A549 (cell line): ENCODE measurements around the gene HDAC10. TPM values are rescaled to one million over a fixed set of nuclear protein-coding genes. Genes with fewer than 3 reads are reported as not detected.

Experiments
- ATAC-seq, 2 experiments: fragments of 200-7000 bp in 1 of 2; fragments of >200 bp in 1 of 2; cut with Nextera tagmentation in 1 of 2; cut with Tn5 transposase in 1 of 2; 3 replicates each; pipeline versions ENCODE4 v1.8.0 to v1.9.1; 2018 to 2020; ENCODE audit warnings: mild to moderate bottlenecking in 1 of 2, moderate library complexity in 1 of 2
- CTCF ChIA-PET: fragments of 300-600 bp; sonication (Branson Sonifier 250); formaldehyde crosslinking; extraction: SDS; loops from one replicate; lab custom pipeline; 2021; ENCODE audit warnings: antibody characterized with exemption, inconsistent platforms; lab: Yijun Ruan, JAX
- POLR2A ChIA-PET: fragments of 350-600 bp; formaldehyde crosslinking; extraction: SDS; loops from one replicate; lab custom pipeline; 2021; ENCODE audit warnings: antibody characterized with exemption, inconsistent platforms; lab: Yijun Ruan, JAX
- DNase-seq, 2 experiments: peaks; one replicate each; pipeline versions ENCODE4 v3.0.0 to v3.0.0-alpha.2; 2011 to 2016; ENCODE audit warnings: low read depth in 1 of 2, low spot score in 1 of 2
- FAIRE-seq: peaks from 2 replicates; lab custom pipeline; 2011; peaks lifted over from hg19 to GRCh38; lab: Jason Lieb, UNC
- H3K27ac ChIP-seq, 2 experiments: fragments of >200 bp; sonication (Bioruptor Twin); formaldehyde crosslinking; 3 replicates each; pipeline ENCODE4 v1.5.1; 2016 to 2017
- H3K4me1 ChIP-seq: fragments of >200 bp; sonication (Bioruptor Twin); formaldehyde crosslinking; 3 replicates; pipeline ENCODE4 v1.6.1; 2016
- H3K4me2 ChIP-seq: fragments of >200 bp; sonication (Bioruptor Twin); formaldehyde crosslinking; 3 replicates; pipeline ENCODE4 v1.6.1; 2016
- H3K4me3 ChIP-seq: fragments of >200 bp; sonication (Bioruptor Twin); formaldehyde crosslinking; 3 replicates; pipeline ENCODE4 v1.5.1; 2016
- H3K9me3 ChIP-seq: fragments of >200 bp; sonication (Bioruptor Twin); formaldehyde crosslinking; 3 replicates; pipeline ENCODE4 v1.6.1; 2016
- BCL3 ChIP-seq: fragments of >200 bp; sonication (Bioruptor Twin); formaldehyde crosslinking; IDR thresholded peaks from 3 replicates; pipeline ENCODE4 v1.6.1; 2016
- BHLHE40 ChIP-seq: IDR thresholded peaks from 2 replicates; pipeline ENCODE4 v1.6.1; 2012; ENCODE audit warnings: low read depth, low read length, inconsistent platforms
- CEBPB ChIP-seq, 2 experiments: fragments of >200 bp in 1 of 2; sonication (Bioruptor Twin) in 1 of 2; formaldehyde crosslinking in 1 of 2; IDR thresholded peaks; 2 replicates each; pipeline ENCODE4 v1.6.1; 2012 to 2016
- CHD2 ChIP-seq: fragments of 150-350 bp; IDR thresholded peaks from 2 replicates; pipeline ENCODE4 v1.6.1; 2014; ENCODE audit warnings: low read length; ENCODE audit not compliant: partially characterized antibody
- E2F6 ChIP-seq: IDR thresholded peaks from 2 replicates; pipeline ENCODE4 v1.6.1; 2012; ENCODE audit warnings: low read depth, borderline replicate concordance
- EHMT2 ChIP-seq: fragments of 200-600 bp; sonication (generic); IDR thresholded peaks from 2 replicates; pipeline ENCODE4 v1.6.1; 2016; ENCODE audit warnings: antibody characterized with exemption, low read depth, mild to moderate bottlenecking, moderate library complexity
- ELK1 ChIP-seq: fragments of 150-350 bp; IDR thresholded peaks from 2 replicates; pipeline ENCODE4 v1.6.1; 2014; ENCODE audit warnings: low read depth, mild to moderate bottlenecking, low read length
- FOSL2 ChIP-seq, 2 experiments: fragments of 450-650 bp in 1 of 2; fragments of >200 bp in 1 of 2; sonication (Bioruptor Twin) in 1 of 2; formaldehyde crosslinking; IDR thresholded peaks; 2 replicates each; pipeline versions ENCODE4 v1.5.0 to v1.6.1; 2016 to 2020; ENCODE audit warnings: mild to moderate bottlenecking in 1 of 2, moderate library complexity in 1 of 2
- GATA3 ChIP-seq: IDR thresholded peaks from 2 replicates; pipeline ENCODE4 v1.6.1; 2012; ENCODE audit warnings: borderline replicate concordance
- HMGXB4 ChIP-seq: fragments of 250-450 bp; sonication (Bioruptor Pico); IDR thresholded peaks from 2 replicates; pipeline ENCODE4 v1.5.0; 2021; ENCODE audit warnings: mild to moderate bottlenecking, moderate library complexity, borderline replicate concordance
- HOXB5 ChIP-seq: fragments of 250-450 bp; sonication (Bioruptor Pico); IDR thresholded peaks from 2 replicates; pipeline ENCODE4 v1.5.0; 2020; ENCODE audit warnings: mild to moderate bottlenecking, moderate library complexity
- MYC ChIP-seq: IDR thresholded peaks from 2 replicates; pipeline ENCODE4 v1.6.1; 2012; ENCODE audit warnings: mild to moderate bottlenecking, inconsistent platforms, low read length, improper control_type of control experiment, borderline replicate concordance
- NFE2L2 ChIP-seq: fragments of 150-350 bp; conservative IDR thresholded peaks from 2 replicates; pipeline ENCODE4 v1.6.1; 2014; ENCODE audit warnings: low read length
- POLR2AphosphoS2 ChIP-seq: conservative IDR thresholded peaks from 2 replicates; pipeline ENCODE4 v1.6.1; 2012; ENCODE audit warnings: low read length, improper control_type of control experiment, inconsistent platforms
- RAD21 ChIP-seq, 2 experiments: fragments of >200 bp in 1 of 2; sonication (Bioruptor Twin) in 1 of 2; formaldehyde crosslinking in 1 of 2; IDR thresholded peaks in 1 of 2; conservative IDR thresholded peaks in 1 of 2; 2 replicates in 1 of 2; 3 replicates in 1 of 2; pipeline ENCODE4 v1.6.1; 2012 to 2018; ENCODE audit warnings: inconsistent platforms in 1 of 2
- RARB ChIP-seq: fragments of 250-450 bp; sonication (Bioruptor Pico); IDR thresholded peaks from 2 replicates; pipeline ENCODE4 v1.8.0; 2021; ENCODE audit warnings: mild to moderate bottlenecking, moderate library complexity
- RCOR1 ChIP-seq: fragments of 150-350 bp; IDR thresholded peaks from 2 replicates; pipeline ENCODE4 v1.6.1; 2014; ENCODE audit warnings: antibody characterized with exemption, low read length, low read depth
- SREBF2 ChIP-seq: fragments of 450-650 bp; IDR thresholded peaks from 2 replicates; pipeline ENCODE4 v1.6.1; 2014; ENCODE audit warnings: mild to moderate bottlenecking, moderate library complexity
- TFCP2L1 ChIP-seq: fragments of 250-450 bp; sonication (Bioruptor Pico); IDR thresholded peaks from 2 replicates; pipeline ENCODE4 v1.5.0; 2021; ENCODE audit warnings: mild to moderate bottlenecking
- TP53 ChIP-seq: fragments of 250-450 bp; sonication (Bioruptor Pico); IDR thresholded peaks from 2 replicates; pipeline ENCODE4 v1.5.0; 2021; ENCODE audit warnings: mild to moderate bottlenecking, moderate library complexity
- ZC3H11A ChIP-seq: fragments of 450-650 bp; IDR thresholded peaks from 2 replicates; pipeline ENCODE4 v1.6.1; 2014; ENCODE audit warnings: antibody characterized with exemption, mild to moderate bottlenecking
- ZFP36 ChIP-seq: fragments of 450-650 bp; IDR thresholded peaks from 2 replicates; pipeline ENCODE4 v1.6.1; 2014; ENCODE audit warnings: borderline replicate concordance; ENCODE audit not compliant: partially characterized antibody
- ZNF302 ChIP-seq: fragments of 250-450 bp; sonication (Bioruptor Pico); IDR thresholded peaks from 2 replicates; pipeline ENCODE4 v1.9.0; 2021; ENCODE audit warnings: inconsistent platforms, mild to moderate bottlenecking, moderate library complexity
- ZSCAN20 ChIP-seq: fragments of 250-450 bp; sonication (Bioruptor Pico); IDR thresholded peaks from 2 replicates; pipeline ENCODE4 v1.8.0; 2022; ENCODE audit warnings: mild to moderate bottlenecking, moderate library complexity
- WGBS: methylation state at CpG from one replicate; pipeline ENCODE4 v1.1.6; 2017; ENCODE audit errors: missing lambda C conversion rate; 5-methylcytosine and 5-hydroxymethylcytosine counted together
- polyA plus RNA-seq, 4 experiments: library from polyadenylated mRNA; depleted of rRNA in 3 of 4; stranded (reverse); fragments of >200 nt; fragmentation: RNase III in 1 of 4; extraction: RNeasy Plus Mini Kit Qiagen cat#74134 plus additional on column Dnase treatment in 1 of 4; gene quantifications; 2 replicates in 3 of 4; 3 replicates in 1 of 4; pipeline ENCODE4 v1.2.3, GENCODE V29; 2011 to 2017
- TF ChIP-seq, protein P1 (sequence below): fragments of >200 bp; sonication (Bioruptor Twin); formaldehyde crosslinking; IDR thresholded peaks from 3 replicates; pipeline ENCODE4 v1.5.1; 2016
- TF ChIP-seq, protein P2 (sequence below): fragments of >200 bp; sonication (Bioruptor Twin); formaldehyde crosslinking; IDR thresholded peaks from 2 replicates; pipeline ENCODE4 v1.6.1; 2016

The HDAC10 gene
- polyA plus RNA-seq, 2 of the 4 experiments (the other 2 are of a cell fraction), result 2.4 to 12.0 TPM

- H3K4me1 ChIP-seq, result peaks cover 17% of the 10 kb centered on the region
- no peak overlapping the region for H3K4me3 ChIP-seq
- POLR2A ChIA-PET, result interaction anchor here (0.9 to 1.3 kb wide), 2 partner anchors 11 to 23 kb away, joined by 3 to 7 read pairs; no protein-coding TSS in a partner anchor
- 82% methylated on average over 10 of the region's 25 CpGs for WGBS
- TF ChIP-seq, protein P1, sequence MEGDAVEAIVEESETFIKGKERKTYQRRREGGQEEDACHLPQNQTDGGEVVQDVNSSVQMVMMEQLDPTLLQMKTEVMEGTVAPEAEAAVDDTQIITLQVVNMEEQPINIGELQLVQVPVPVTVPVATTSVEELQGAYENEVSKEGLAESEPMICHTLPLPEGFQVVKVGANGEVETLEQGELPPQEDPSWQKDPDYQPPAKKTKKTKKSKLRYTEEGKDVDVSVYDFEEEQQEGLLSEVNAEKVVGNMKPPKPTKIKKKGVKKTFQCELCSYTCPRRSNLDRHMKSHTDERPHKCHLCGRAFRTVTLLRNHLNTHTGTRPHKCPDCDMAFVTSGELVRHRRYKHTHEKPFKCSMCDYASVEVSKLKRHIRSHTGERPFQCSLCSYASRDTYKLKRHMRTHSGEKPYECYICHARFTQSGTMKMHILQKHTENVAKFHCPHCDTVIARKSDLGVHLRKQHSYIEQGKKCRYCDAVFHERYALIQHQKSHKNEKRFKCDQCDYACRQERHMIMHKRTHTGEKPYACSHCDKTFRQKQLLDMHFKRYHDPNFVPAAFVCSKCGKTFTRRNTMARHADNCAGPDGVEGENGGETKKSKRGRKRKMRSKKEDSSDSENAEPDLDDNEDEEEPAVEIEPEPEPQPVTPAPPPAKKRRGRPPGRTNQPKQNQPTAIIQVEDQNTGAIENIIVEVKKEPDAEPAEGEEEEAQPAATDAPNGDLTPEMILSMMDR, result no peak
- TF ChIP-seq E2F6, result no peak
- no peak for TF ChIP-seq RAD21 (conservative IDR thresholded peaks at IDR 0.05 in 1 of 2, IDR thresholded peaks at IDR 0.05 in 1 of 2)
- no peak for TF ChIP-seq NFE2L2
- no peak for TF ChIP-seq ZFP36
- TF ChIP-seq TP53 (CRISPR knock-in tag), result no peak
- TF ChIP-seq TFCP2L1 (CRISPR knock-in tag), result no peak
- TF ChIP-seq CHD2, result no peak
- TF ChIP-seq, protein P2, sequence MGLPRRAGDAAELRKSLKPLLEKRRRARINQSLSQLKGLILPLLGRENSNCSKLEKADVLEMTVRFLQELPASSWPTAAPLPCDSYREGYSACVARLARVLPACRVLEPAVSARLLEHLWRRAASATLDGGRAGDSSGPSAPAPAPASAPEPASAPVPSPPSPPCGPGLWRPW, result no peak
- no peak for TF ChIP-seq BCL3
- TF ChIP-seq CEBPB (IDR thresholded peaks at IDR 0.05), result no peak
- no peak for TF ChIP-seq RCOR1
- TF ChIP-seq, all 56 proteins: peak for 0
- H3K4me2 ChIP-seq, result peak overlapping the region; percentile 65; the same call in 2 of the 3 replicates
- ATAC-seq, result no peak
- peak overlapping the region; percentile 73 to 92 for H3K27ac ChIP-seq
- FAIRE-seq, result no peak
- DNase-seq, result no peak
- CTCF ChIA-PET, result interaction anchor here (1.0 to 1.3 kb wide), 3 partner anchors 9 to 44 kb away, joined by 3 to 5 read pairs (median 3); partner anchors contain the start of gene PLXNB2
- H3K9me3 ChIP-seq, result no peaks in the 10 kb centered on the region
Measured at GRCh38 chr22:50281957-50282356, 30.9 kb upstream of the HDAC10 start.

DNA sequence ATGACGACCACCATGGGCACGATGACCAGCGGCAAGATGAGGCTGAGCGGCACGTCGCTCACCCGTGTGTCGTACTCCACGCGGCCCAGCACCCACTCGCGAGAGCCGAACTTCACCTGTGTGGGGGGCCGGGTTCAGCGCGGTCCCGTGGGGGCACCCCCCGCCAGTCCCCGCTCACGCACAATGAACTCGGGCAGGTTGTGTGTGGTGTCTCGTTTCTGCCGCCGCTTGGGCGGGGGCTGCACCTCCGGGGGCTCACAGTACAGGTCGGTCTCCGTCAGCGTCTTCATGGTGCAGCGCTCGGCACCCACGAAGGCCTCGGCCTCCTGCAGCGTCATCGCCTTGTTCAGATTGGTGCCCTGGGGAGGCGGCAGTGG is 30.3 kb upstream of the HDAC10 start:
- POLR2A ChIA-PET, result no interaction called here
- WGBS, result 100% methylated on average over 3 of the region's 36 CpGs
- FAIRE-seq, result no peak

GRCh38 chr22:50280708-50281383 is 29.8 kb upstream of the HDAC10 start:
- peaks cover 17% of the 10 kb centered on the region for H3K4me1 ChIP-seq
- no peak for FAIRE-seq
- 96% methylated on average over 23 of the region's 47 CpGs for WGBS
- ATAC-seq, result no peak
- no peak overlapping the region; a peak in 1 of 6 replicates for H3K27ac ChIP-seq
- H3K4me3 ChIP-seq, result no peak overlapping the region
- POLR2A ChIA-PET, result no interaction called here
- TF ChIP-seq GATA3, result no peak
- no peak for TF ChIP-seq ZC3H11A
- TF ChIP-seq ZFP36, result no peak
- TF ChIP-seq TP53 (CRISPR knock-in tag), result no peak
- TF ChIP-seq ELK1, result no peak
- TF ChIP-seq MYC, result no peak
- TF ChIP-seq RARB (CRISPR knock-in tag), result no peak
- TF ChIP-seq ZNF302 (CRISPR knock-in tag), result no peak
- no peak for TF ChIP-seq HOXB5 (CRISPR knock-in tag)
- no peak for TF ChIP-seq FOSL2 (IDR thresholded peaks at IDR 0.05)
- TF ChIP-seq FOSL2 (CRISPR knock-in tag; IDR thresholded peaks at IDR 0.05), result no peak
- no peak for TF ChIP-seq BHLHE40
- no peak for TF ChIP-seq HMGXB4 (CRISPR knock-in tag)
- no peak for TF ChIP-seq POLR2AphosphoS2
- H3K9me3 ChIP-seq, result no peaks in the 10 kb centered on the region; the same call in 2 of the 3 replicates
- no peak for DNase-seq
- no peak overlapping the region for H3K4me2 ChIP-seq
- CTCF ChIA-PET, result interaction anchor here (0.6 to 1.5 kb wide), 2 partner anchors 61 to 109 kb away, joined by 3 to 5 read pairs; no protein-coding TSS in a partner anchor

More for the DNA sequence above, 30.3 kb upstream of the HDAC10 start:
- CTCF ChIA-PET, result no interaction called here
- H3K27ac ChIP-seq, result peak overlapping the region in 1 of 2 experiments; percentile 92; a peak in 2 of 6 replicates
- DNase-seq, result no peak
- no peaks in the 10 kb centered on the region; the same call in 2 of the 3 replicates for H3K9me3 ChIP-seq
- TF ChIP-seq ZSCAN20, result no peak
- TF ChIP-seq EHMT2, result no peak
- no peak for TF ChIP-seq SREBF2
- TF ChIP-seq GATA3, result no peak
- ATAC-seq, result no peak
- H3K4me1 ChIP-seq, result peaks cover 17% of the 10 kb centered on the region
- H3K4me2 ChIP-seq, result no peak overlapping the region
- no peak overlapping the region for H3K4me3 ChIP-seq
